ENCODE results near the gene MTAP.

Gene MTAP

GRCh38 chr9:21800931-21801682, 1.3 kb upstream of the MTAP start:
- TF ChIP-seq TAF1 (IDR thresholded peaks at IDR 0.05; ENCODE audit: borderline replicate concordance, insufficient read depth, low read length) (no peak), POLR2AphosphoS5 (IDR thresholded peaks at IDR 0.05; ENCODE audit: low read depth, low read length) (no peak), REST (IDR thresholded peaks at IDR 0.05; ENCODE audit: insufficient read depth in 1 of 2, low read depth in 2 of 2, low read length in 2 of 2) (no peak), FOXP2 (optimal IDR thresholded peaks at IDR 0.05; ENCODE audit: borderline replicate concordance, extremely low read depth, extremely low read length, insufficient read depth) (no peak), SIN3A (IDR thresholded peaks at IDR 0.05; ENCODE audit: borderline replicate concordance, insufficient read depth, low read length) (no peak)

GRCh38 chr9:21801683-21802417, 586 bp upstream of the MTAP start:
- no peak for TF ChIP-seq REST (IDR thresholded peaks at IDR 0.05; ENCODE audit: insufficient read depth in 1 of 2, low read depth in 2 of 2, low read length in 2 of 2)
- TF ChIP-seq FOXP2 (optimal IDR thresholded peaks at IDR 0.05; ENCODE audit: borderline replicate concordance, extremely low read depth, extremely low read length, insufficient read depth), result no peak
- no peak for TF ChIP-seq TAF1 (IDR thresholded peaks at IDR 0.05; ENCODE audit: borderline replicate concordance, insufficient read depth, low read length)
- no peak for TF ChIP-seq SIN3A (IDR thresholded peaks at IDR 0.05; ENCODE audit: borderline replicate concordance, insufficient read depth, low read length)
- no peak for TF ChIP-seq POLR2AphosphoS5 (IDR thresholded peaks at IDR 0.05; ENCODE audit: low read depth, low read length)

- no peak for TF ChIP-seq REST (IDR thresholded peaks at IDR 0.05; ENCODE audit: insufficient read depth in 1 of 2, low read depth in 2 of 2, low read length in 2 of 2)
- no peak for TF ChIP-seq TAF1 (IDR thresholded peaks at IDR 0.05; ENCODE audit: borderline replicate concordance, insufficient read depth, low read length)
- TF ChIP-seq SIN3A (IDR thresholded peaks at IDR 0.05; ENCODE audit: borderline replicate concordance, insufficient read depth, low read length), result no peak
- no peak for TF ChIP-seq POLR2AphosphoS5 (IDR thresholded peaks at IDR 0.05; ENCODE audit: low read depth, low read length)
- TF ChIP-seq FOXP2 (optimal IDR thresholded peaks at IDR 0.05; ENCODE audit: borderline replicate concordance, extremely low read depth, extremely low read length, insufficient read depth), result no peak
These were observed 1.2 kb downstream of the MTAP start for GRCh38 chr9:21803649-21804048.

- TF ChIP-seq SIN3A (IDR thresholded peaks at IDR 0.05; ENCODE audit: borderline replicate concordance, insufficient read depth, low read length), result no peak
- no peak for TF ChIP-seq TAF1 (IDR thresholded peaks at IDR 0.05; ENCODE audit: borderline replicate concordance, insufficient read depth, low read length)
- TF ChIP-seq REST (IDR thresholded peaks at IDR 0.05; ENCODE audit: insufficient read depth in 1 of 2, low read depth in 2 of 2, low read length in 2 of 2), result no peak
- no peak for TF ChIP-seq FOXP2 (optimal IDR thresholded peaks at IDR 0.05; ENCODE audit: borderline replicate concordance, extremely low read depth, extremely low read length, insufficient read depth)
- no peak for TF ChIP-seq POLR2AphosphoS5 (IDR thresholded peaks at IDR 0.05; ENCODE audit: low read depth, low read length)
These were observed 1.9 kb downstream of the MTAP start for GRCh38 chr9:21804331-21804730.

Measured in PFSK-1 (cell line).